Naive thymus-derived CD4-positive, alpha-beta T cell (primary cell): ENCODE measurements around the gene NEU2. TPM values are rescaled to one million over a fixed set of nuclear protein-coding genes. Genes with fewer than 3 reads are reported as not detected.
A peak's percentile ranks its signal among the peaks of the same experiment; 100 is the strongest.

Experiments
- ATAC-seq: fragments of 150-1000 bp; cut with Tn5 transposase; 2 replicates; pipeline ENCODE4 v1.10.0; 2021; ENCODE audit warnings: mild to moderate bottlenecking, moderate library complexity
- CTCF ChIA-PET: fragments of 350-600 bp; sonication (Branson Sonifier 250); formaldehyde crosslinking; loops from one replicate; lab custom pipeline; 2021; ENCODE audit warnings: antibody characterized with exemption; lab: Charles Lee
- POLR2A ChIA-PET: fragments of 350-600 bp; sonication (Branson Sonifier 250); formaldehyde crosslinking; loops from one replicate; lab custom pipeline; 2021; ENCODE audit warnings: antibody characterized with exemption, inconsistent platforms; lab: Charles Lee
- DNase-seq, 9 donors: peaks; one replicate each; pipeline versions ENCODE4 v3.0.0 to v3.0.0-alpha.2; 2020 to 2022; ENCODE audit warnings: mixed read lengths in 1 of 9
- H3K27ac ChIP-seq: one replicate; pipeline ENCODE4 v1.7.0; 2013; ENCODE audit warnings: mild to moderate bottlenecking, low read depth, low read length, moderate library complexity
- H3K27me3 ChIP-seq, 2 donors: one replicate each; pipeline ENCODE4 v1.7.0; 2013; ENCODE audit warnings: low read length in 2 of 2, mild to moderate bottlenecking in 2 of 2, moderate library complexity in 2 of 2; ENCODE audit not compliant: control insufficient read depth in 2 of 2, insufficient read depth in 2 of 2
- H3K36me3 ChIP-seq, 3 experiments: 1 replicate in 2 of 3; 2 replicates in 1 of 3; pipeline ENCODE4 v1.7.0; 2013; ENCODE audit warnings: low read length in 3 of 3, mild to moderate bottlenecking in 3 of 3, moderate library complexity in 1 of 3; ENCODE audit not compliant: insufficient read depth in 3 of 3, control insufficient read depth in 2 of 3
- H3K4me1 ChIP-seq, 2 donors: one replicate each; pipeline ENCODE4 v1.7.0; 2013; ENCODE audit warnings: low read length in 2 of 2, mild to moderate bottlenecking in 2 of 2, moderate library complexity in 1 of 2; ENCODE audit not compliant: control insufficient read depth in 2 of 2, insufficient read depth in 2 of 2
- H3K4me3 ChIP-seq: 2 replicates; pipeline ENCODE4 v1.7.0; 2013; ENCODE audit warnings: mild to moderate bottlenecking, low read length
- H3K9me3 ChIP-seq, 3 experiments: 1 replicate in 2 of 3; 2 replicates in 1 of 3; pipeline ENCODE4 v1.7.0; 2013; ENCODE audit warnings: low read length in 3 of 3; ENCODE audit not compliant: control insufficient read depth in 2 of 3
- H3K27ac Mint-ChIP-seq, 9 donors: one replicate each; pipeline ENCODE4 v1.8.0; 2020 to 2022; ENCODE audit warnings: mixed read lengths in 9 of 9, mild to moderate bottlenecking in 8 of 9, moderate library complexity in 5 of 9, inconsistent platforms in 2 of 9
- H3K27me3 Mint-ChIP-seq, 5 donors: one replicate each; pipeline ENCODE4 v1.8.0; 2021 to 2022; ENCODE audit warnings: mixed read lengths in 5 of 5, mild to moderate bottlenecking in 1 of 5
- H3K36me3 Mint-ChIP-seq, 5 donors: one replicate each; pipeline ENCODE4 v1.8.0; 2020 to 2022; ENCODE audit warnings: mixed read lengths in 5 of 5, mild to moderate bottlenecking in 3 of 5, inconsistent platforms in 1 of 5
- H3K4me1 Mint-ChIP-seq, 7 donors: one replicate each; pipeline ENCODE4 v1.8.0; 2020 to 2022; ENCODE audit warnings: mixed read lengths in 7 of 7, mild to moderate bottlenecking in 3 of 7, inconsistent platforms in 1 of 7
- H3K4me3 Mint-ChIP-seq, 10 donors: one replicate each; pipeline ENCODE4 v1.8.0; 2020 to 2022; ENCODE audit warnings: mild to moderate bottlenecking in 10 of 10, mixed read lengths in 10 of 10, moderate library complexity in 6 of 10, inconsistent platforms in 2 of 10
- H3K9me3 Mint-ChIP-seq, 11 donors: one replicate each; pipeline ENCODE4 v1.8.0; 2020 to 2022; ENCODE audit warnings: mixed read lengths in 11 of 11, mild to moderate bottlenecking in 4 of 11, inconsistent platforms in 1 of 11, moderate library complexity in 1 of 11
- intact Hi-C, 2 donors: fragments of 100-400 bp; cut with micrococcal nuclease; formaldehyde crosslinking; loops; one replicate each; pipeline ENCODE4 v1.15.1; 2023
- polyA plus RNA-seq, 2 donors: library from polyadenylated mRNA; unstranded; fragments of 300-500 nt; fragmentation: Illumina TruSeq; gene quantifications; one replicate each; pipeline ENCODE4 v1.2.3, GENCODE V29; 2021
- total RNA-seq, 6 experiments: library from RNA in 5 of 6; stranded (reverse) in 5 of 6; gene quantifications; 1 replicate in 5 of 6; 2 replicates in 1 of 6; pipeline ENCODE4 v1.2.3 and lab custom pipeline; 2021 to 2026

Gene NEU2
- total and polyA plus RNA-seq, 7 experiments from 2014 or later: not detected

GRCh38 chr2:233075966-233076339, 43.5 kb downstream of the NEU2 start:
- Histone ChIP-seq H3K27ac (peak overlapping the region; percentile 57), H3K9me3 (no peaks in the 10 kb centered on the region), H3K4me1 (peaks cover 78 to 83% of the 10 kb centered on the region in 2 donors), H3K27me3 (no peaks in the 10 kb centered on the region), H3K4me3 (peak overlapping the region; percentile 49), H3K36me3 (peaks cover 5 to 16% (median 11%) of the 10 kb centered on the region in 3 experiments)
- Mint-ChIP-seq H3K27me3 (no peaks in the 10 kb centered on the region), H3K27ac (no peak overlapping the region), H3K36me3 (peaks cover 4 to 43% (median 23%) of the 10 kb centered on the region in 5 donors), H3K9me3 (peaks cover 0 to 6% (median 5%) of the 10 kb centered on the region in 11 donors), H3K4me3 (no peak overlapping the region), H3K4me1 (peaks cover 29 to 39% (median 35%) of the 10 kb centered on the region in 7 donors)
- peak in 8 of 9 donors; percentile 25 to 74 (median 61) for DNase-seq
- ATAC-seq: peak; percentile 80
- intact Hi-C loops: loop anchor here in 1 of 2 donors (10.0 kb wide), 1 partner anchor 381 kb away; the partner anchor contains the start of gene GIGYF2
- ChIA-PET POLR2A (interaction anchor here (0.8 to 13.0 kb wide), 9 partner anchors 8 to 39 kb away, joined by 3 to 144 read pairs (median 4); partner anchors contain the start of gene INPP5D), CTCF (interaction anchor here (0.6 to 1.2 kb wide), 3 partner anchors 15 to 59 kb away, joined by 3 to 7 read pairs (median 3); no protein-coding TSS in a partner anchor)

DNA sequence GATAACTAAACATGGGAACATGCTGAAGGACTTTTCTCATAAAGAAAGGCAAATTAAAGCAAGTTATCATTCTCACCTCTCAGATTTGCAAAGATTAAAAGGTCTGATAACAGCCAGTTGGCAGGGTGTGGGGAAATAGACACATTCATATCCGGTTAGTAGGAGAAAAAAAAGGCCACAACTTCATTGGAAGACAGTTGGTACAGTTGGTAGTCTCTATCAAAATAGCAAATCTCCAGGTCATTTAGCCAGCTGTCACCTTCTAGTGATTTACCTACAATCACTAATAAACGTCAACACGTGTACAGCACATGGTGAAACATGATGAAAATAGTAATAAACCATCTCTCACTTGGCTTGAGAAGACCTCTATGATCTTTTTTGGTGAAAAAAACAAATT, 44.3 kb downstream of the NEU2 start:
- Histone ChIP-seq H3K36me3 (peaks cover 5 to 18% (median 10%) of the 10 kb centered on the region in 3 experiments), H3K9me3 (no peaks in the 10 kb centered on the region), H3K4me1 (peaks cover 86 to 89% of the 10 kb centered on the region in 2 donors), H3K27ac (peak overlapping the region; percentile 57), H3K4me3 (peak overlapping the region; percentile 49), H3K27me3 (no peaks in the 10 kb centered on the region)
- Mint-ChIP-seq H3K27me3 (no peaks in the 10 kb centered on the region), H3K9me3 (peaks cover 0 to 3% (median 2%) of the 10 kb centered on the region in 11 donors), H3K4me1 (peaks cover 35 to 45% (median 40%) of the 10 kb centered on the region in 7 donors), H3K36me3 (peaks cover 2 to 42% (median 19%) of the 10 kb centered on the region in 5 donors), H3K27ac (peak overlapping the region in 1 of 9 donors; percentile 73), H3K4me3 (peak overlapping the region in 1 of 10 donors; percentile 30)
- POLR2A ChIA-PET: interaction anchor here (1.0 to 13.0 kb wide), 3 partner anchors 13 to 36 kb away, joined by 3 to 144 read pairs (median 9); partner anchors contain the start of gene INPP5D
- intact Hi-C loops: loop anchor here in 1 of 2 donors (10.0 kb wide), 1 partner anchor 382 kb away; the partner anchor contains the start of gene GIGYF2
- DNase-seq (peak in 2 of 9 donors; percentile 13 to 42), ATAC-seq (peak; percentile 21)
- CTCF ChIA-PET: no interaction called here

- ChIA-PET CTCF (interaction anchor here (5.0 kb wide), 1 partner anchor 19 kb away, joined by 20 read pairs; the partner anchor contains the start of gene INPP5D), POLR2A (interaction anchor here (1.1 to 13.0 kb wide), 4 partner anchors 13 to 20 kb away, joined by 4 to 144 read pairs (median 20); partner anchors contain the start of gene INPP5D)
- peak; percentile 16 for ATAC-seq
- peaks cover 94 to 98% of the 10 kb centered on the region in 2 donors for H3K4me1 ChIP-seq
- no peaks in the 10 kb centered on the region for H3K27me3 ChIP-seq
- Mint-ChIP-seq H3K4me1 (peaks cover 56 to 69% (median 64%) of the 10 kb centered on the region in 7 donors), H3K27me3 (no peaks in the 10 kb centered on the region), H3K9me3 (no peaks in the 10 kb centered on the region), H3K4me3 (peak overlapping the region; percentile 77 to 88 (median 82)), H3K27ac (peak overlapping the region in 8 of 9 donors; percentile 76 to 95 (median 90)), H3K36me3 (peaks cover 0 to 48% (median 14%) of the 10 kb centered on the region in 5 donors)
- H3K4me3 ChIP-seq: peak overlapping the region; percentile 45
- H3K36me3 ChIP-seq: peaks cover 0 to 4% (median 0%) of the 10 kb centered on the region in 3 experiments
- H3K27ac ChIP-seq: peak overlapping the region; percentile 47
- no peaks in the 10 kb centered on the region for H3K9me3 ChIP-seq
- intact Hi-C loops: loop anchor here in 1 of 2 donors (1.0 to 10.0 kb wide), 2 partner anchors 19 to 385 kb away; partner anchors contain the start of genes GIGYF2 and INPP5D
- DNase-seq: peak in 2 of 9 donors; percentile 22 to 41
Measured at GRCh38 chr2:233079473-233079877, 47.0 kb downstream of the NEU2 start.

- no peaks in the 10 kb centered on the region for H3K27me3 Mint-ChIP-seq
- H3K4me3 Mint-ChIP-seq: peak overlapping the region; percentile 58 to 86 (median 80)
- intact Hi-C loops: loop anchor here (1.0 to 10.0 kb wide), 10 partner anchors 20 to 385 kb away; partner anchors contain the start of genes ATG16L1 (in 2 of the 2), GIGYF2 (in 2 of the 2) and INPP5D (in 1 of the 2)
Measured at GRCh38 chr2:233079953-233080835, 47.7 kb downstream of the NEU2 start.

DNA sequence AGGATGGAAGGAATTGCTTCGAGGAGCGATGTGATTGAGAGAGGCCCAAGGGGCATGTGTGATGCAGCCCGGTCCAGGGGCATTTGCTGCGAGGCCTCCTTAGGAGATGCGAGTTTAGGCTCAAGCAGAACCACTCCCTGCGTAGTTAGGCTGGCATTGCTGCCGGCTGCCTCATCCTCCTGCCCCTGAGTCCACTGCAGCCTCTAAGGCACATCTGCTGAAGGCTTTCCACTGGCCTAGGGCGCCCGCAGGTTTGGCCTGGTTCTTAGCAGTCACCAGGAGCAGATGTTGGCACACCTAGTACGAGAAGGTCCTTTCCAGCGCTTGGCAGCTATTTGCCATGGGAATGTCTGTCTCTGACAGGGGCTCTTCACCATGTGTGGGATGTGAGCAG, 48.4 kb downstream of the NEU2 start:
- Mint-ChIP-seq H3K4me3 (peak overlapping the region; percentile 76 to 86 (median 82)), H3K9me3 (no peaks in the 10 kb centered on the region), H3K27ac (peak overlapping the region in 8 of 9 donors; percentile 88 to 98 (median 93)), H3K27me3 (no peaks in the 10 kb centered on the region), H3K4me1 (peaks cover 68 to 82% (median 77%) of the 10 kb centered on the region in 7 donors), H3K36me3 (peaks cover 0 to 58% (median 18%) of the 10 kb centered on the region in 5 donors)
- peak overlapping the region; percentile 38 for H3K4me3 ChIP-seq
- H3K9me3 ChIP-seq: no peaks in the 10 kb centered on the region
- DNase-seq: no peak
- ChIA-PET CTCF (interaction anchor here (0.6 to 5.0 kb wide), 3 partner anchors 20 to 1107 kb away, joined by 3 to 20 read pairs (median 4); partner anchors contain the start of gene INPP5D), POLR2A (interaction anchor here (1.1 to 13.0 kb wide), 3 partner anchors 15 to 20 kb away, joined by 4 to 144 read pairs (median 37); partner anchors contain the start of gene INPP5D)
- no peaks in the 10 kb centered on the region for H3K27me3 ChIP-seq
- no peak for ATAC-seq
- H3K27ac ChIP-seq: peak overlapping the region; percentile 63
- H3K36me3 ChIP-seq: peaks cover 0 to 4% (median 0%) of the 10 kb centered on the region in 3 experiments
- intact Hi-C loops: loop anchor here (1.0 to 10.0 kb wide), 9 partner anchors 21 to 384 kb away; partner anchors contain the start of genes ATG16L1 (in 2 of the 2), GIGYF2 (in 1 of the 2) and INPP5D (in 1 of the 2)
- peaks cover 94 to 98% of the 10 kb centered on the region in 2 donors for H3K4me1 ChIP-seq

More at GRCh38 chr2:233079953-233080835, 47.7 kb downstream of the NEU2 start:
- ATAC-seq: no peak
- Histone ChIP-seq H3K4me1 (peaks cover 94 to 98% of the 10 kb centered on the region in 2 donors), H3K36me3 (peaks cover 0 to 4% (median 0%) of the 10 kb centered on the region in 3 experiments), H3K27me3 (no peaks in the 10 kb centered on the region), H3K27ac (peak overlapping the region; percentile 63), H3K9me3 (no peaks in the 10 kb centered on the region), H3K4me3 (peak overlapping the region; percentile 38)
- Mint-ChIP-seq H3K36me3 (peaks cover 0 to 52% (median 14%) of the 10 kb centered on the region in 5 donors), H3K9me3 (no peaks in the 10 kb centered on the region), H3K4me1 (peaks cover 63 to 76% (median 71%) of the 10 kb centered on the region in 7 donors), H3K27ac (peak overlapping the region in 8 of 9 donors; percentile 90 to 98 (median 93))
- POLR2A ChIA-PET: interaction anchor here (1.1 to 13.0 kb wide), 3 partner anchors 14 to 19 kb away, joined by 4 to 144 read pairs (median 37); partner anchors contain the start of gene INPP5D
- CTCF ChIA-PET: interaction anchor here (0.6 to 5.0 kb wide), 3 partner anchors 20 to 1106 kb away, joined by 3 to 20 read pairs (median 4); partner anchors contain the start of gene INPP5D
- DNase-seq: peak in 2 of 9 donors; percentile 29 to 40
